GM19240 (cell line): ENCODE results near the gene AMACR.

Source experiments
- DNase-seq: peaks from one replicate; pipeline ENCODE4 v3.0.0; 2011; ENCODE audit warnings: low spot score; ENCODE audit not compliant: insufficient read length

Gene AMACR

DNA sequence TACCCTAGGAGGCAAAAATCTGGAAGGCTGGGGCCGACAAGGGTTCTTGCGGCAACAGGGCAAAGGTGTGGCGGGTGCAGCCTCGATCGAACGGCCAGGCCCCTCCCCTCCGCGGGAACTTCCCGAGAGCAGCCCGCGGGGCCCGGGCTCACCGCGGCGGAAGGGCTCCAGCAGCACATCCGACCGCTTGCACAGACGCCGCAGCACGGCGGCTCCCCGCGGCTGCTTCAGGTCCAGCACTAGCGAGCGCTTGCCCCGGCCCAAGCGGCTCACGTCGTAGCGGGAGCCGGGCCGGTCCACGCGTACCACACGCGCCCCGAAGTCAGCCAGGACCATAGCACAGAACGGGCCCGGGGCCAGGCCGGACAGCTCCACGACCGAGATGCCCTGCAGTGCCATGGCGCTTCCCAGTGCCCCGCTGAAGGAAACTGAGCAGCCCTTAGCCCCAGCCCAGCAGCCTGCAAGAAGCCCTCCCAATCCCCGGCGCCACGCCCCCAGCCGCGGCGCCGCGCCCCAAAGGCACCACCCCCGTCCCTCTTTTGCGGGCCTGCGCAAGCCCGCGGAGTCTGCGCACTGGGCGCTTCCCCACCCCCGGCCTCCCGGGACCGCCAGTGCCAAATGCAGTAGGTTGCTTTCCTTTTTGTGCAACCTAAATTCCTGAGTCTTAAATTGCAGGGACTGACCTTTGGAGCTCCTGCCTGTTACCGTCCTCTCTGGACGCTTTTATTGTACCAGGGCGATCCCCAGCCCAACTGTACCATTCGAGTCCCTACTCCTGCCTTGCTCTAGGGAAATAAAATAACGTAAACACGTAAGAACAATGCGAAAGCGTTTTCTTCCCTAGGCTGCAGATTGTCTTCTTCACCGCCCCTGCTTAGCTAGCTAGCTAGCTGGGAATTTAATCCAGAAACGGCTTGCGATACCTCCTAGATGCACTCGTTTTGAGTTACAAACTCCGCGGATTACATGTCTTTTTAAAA is at the start of gene AMACR:
AMACR (minus strand) TSS at position 430 of the 980 bp plus-strand sequence; CDS start at position 399, 31 bp downstream.
- peak; percentile 88 for DNase-seq

DNA sequence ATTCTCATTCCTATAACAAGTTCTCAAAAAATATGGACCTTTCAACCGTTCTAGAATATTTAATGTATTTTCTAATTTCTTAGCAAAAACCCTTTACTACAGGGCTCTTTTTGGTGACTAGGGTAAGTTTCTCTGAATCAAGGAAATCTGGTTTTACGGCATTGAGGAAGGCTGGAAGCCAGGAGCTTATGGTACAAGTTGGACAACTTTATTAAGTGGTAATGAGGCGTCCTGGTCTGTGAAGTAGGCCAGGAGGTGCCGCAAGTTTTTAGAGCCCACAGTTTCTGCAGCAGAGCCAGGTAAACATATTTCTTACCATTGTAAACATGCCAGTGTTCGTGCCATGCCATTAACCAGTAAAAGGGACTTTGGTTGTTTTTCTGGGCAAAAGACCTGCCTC is 49.7 kb upstream of the AMACR start:
- no peak for DNase-seq

DNA sequence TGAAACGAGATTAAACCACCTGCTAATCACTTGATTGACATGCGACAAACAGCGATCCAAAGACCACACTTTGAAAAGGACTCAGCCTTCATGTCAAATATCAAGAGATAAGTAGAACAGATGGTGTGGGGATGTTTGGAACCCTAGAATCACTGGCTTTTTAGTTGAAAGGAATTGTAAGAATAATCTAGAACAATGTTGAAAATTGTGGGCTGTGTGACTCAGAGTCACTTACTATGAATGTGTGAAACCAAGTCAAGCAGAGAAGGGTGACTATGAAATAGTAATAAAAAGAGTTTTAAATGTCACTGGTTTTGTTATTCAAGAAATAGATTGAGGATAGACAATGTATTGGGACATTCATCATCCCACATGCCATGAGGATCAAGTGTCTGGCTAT is 49.3 kb upstream of the AMACR start:
- no peak for DNase-seq

GRCh38 chr5:34055667-34056066 is 47.8 kb upstream of the AMACR start:
- DNase-seq = no peak

- DNase-seq = no peak
These were observed 46.5 kb upstream of the AMACR start for GRCh38 chr5:34054400-34054729.

- DNase-seq = no peak
These were observed 45.9 kb upstream of the AMACR start for GRCh38 chr5:34053571-34054399.

GRCh38 chr5:34053133-34053532 is 45.3 kb upstream of the AMACR start:
- DNase-seq = no peak

- DNase-seq = no peak
These were observed 43.6 kb upstream of the AMACR start for GRCh38 chr5:34051374-34051980.

- DNase-seq = no peak
These were observed 40.1 kb upstream of the AMACR start for GRCh38 chr5:34047774-34048572.

DNA sequence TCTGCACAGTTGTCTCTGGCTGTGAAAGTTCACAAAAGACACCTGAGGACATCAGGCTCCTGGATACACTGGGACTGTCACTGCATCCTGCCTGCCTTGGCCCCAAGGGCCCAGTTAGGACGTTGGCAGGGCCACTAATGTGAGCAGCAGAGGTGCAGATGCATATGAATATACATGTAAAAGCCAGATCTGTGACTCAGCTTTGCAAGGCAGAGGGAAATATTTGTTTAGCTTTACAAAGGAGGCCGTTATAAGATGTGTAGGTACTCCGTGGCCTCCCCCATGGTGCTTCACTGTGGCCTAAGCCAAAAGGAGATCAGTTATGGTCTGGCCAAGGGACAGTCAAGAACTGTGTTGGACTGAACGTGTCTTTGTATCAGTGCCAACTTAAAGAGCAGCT is 39.3 kb upstream of the AMACR start:
- no peak for DNase-seq

DNA sequence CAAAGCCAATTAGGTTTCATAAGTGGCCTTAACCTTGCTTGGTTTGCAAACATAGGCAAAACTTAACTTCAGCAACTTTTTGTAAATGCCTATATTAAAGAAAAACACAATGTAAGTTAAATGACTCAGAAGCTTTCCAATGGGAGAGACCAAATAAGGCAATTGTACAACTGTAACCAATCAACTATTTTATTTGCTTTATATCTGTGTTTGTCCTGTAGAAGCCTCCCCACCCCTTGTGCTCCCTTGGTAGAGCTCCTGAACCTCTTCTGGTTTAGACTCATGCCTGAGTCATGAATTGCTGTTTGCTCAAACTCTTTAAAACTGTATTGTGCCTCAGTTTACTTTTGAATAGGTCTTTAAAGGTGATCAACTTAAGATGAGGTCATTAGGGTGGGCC is 38.1 kb upstream of the AMACR start:
- DNase-seq = no peak

- DNase-seq = no peak
These were observed 37.2 kb upstream of the AMACR start for GRCh38 chr5:34045023-34045422.

GRCh38 chr5:34043099-34043876 is 35.4 kb upstream of the AMACR start, which contains the start of gene C1QTNF3:
C1QTNF3 (minus strand) TSS chr5:34043213; CDS start chr5:34043125, 88 bp downstream.
- DNase-seq = no peak

- DNase-seq = no peak
These were observed 34.5 kb upstream of the AMACR start for GRCh38 chr5:34042321-34042720.

GRCh38 chr5:34041247-34041972 is 33.6 kb upstream of the AMACR start:
- DNase-seq = no peak

GRCh38 chr5:34040472-34040871 is 32.6 kb upstream of the AMACR start:
- no peak for DNase-seq

DNA sequence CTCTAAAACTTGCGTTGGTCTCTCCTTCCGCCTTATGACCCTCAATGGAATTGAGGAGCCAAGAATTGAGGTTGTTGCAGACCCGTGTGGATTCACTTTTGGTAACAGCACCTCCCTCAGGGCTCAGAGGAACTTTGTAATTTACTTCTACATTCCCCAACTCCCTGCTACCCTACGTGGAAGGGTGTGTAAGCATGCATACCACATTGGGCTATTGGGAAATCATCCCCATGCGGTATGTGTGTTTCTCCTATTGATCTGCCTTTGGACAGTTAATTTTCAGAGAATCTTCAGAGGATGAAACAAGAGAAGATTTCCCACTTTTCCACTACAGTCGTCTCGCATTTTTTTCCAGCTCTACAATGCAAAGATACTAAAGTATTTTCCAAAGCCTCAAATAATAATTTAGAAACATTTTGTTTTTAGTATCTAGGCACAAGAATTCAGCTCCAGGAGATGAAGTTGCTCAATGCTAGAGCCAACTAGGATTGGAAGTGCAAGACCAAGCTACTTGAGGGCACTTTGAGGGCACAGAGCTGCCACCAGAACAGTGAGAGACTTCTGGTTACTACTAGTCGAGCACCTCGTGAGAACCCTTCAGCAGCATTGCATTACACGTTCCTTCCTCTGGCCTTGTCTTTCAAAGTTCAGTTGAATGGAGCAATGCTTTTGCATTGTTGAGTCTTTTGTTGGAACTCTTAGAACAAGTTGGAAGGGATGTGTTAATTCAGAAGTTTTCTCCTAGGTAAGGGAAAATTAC is 31.7 kb upstream of the AMACR start:
- DNase-seq = no peak

GRCh38 chr5:34038838-34039237 is 31.0 kb upstream of the AMACR start:
- DNase-seq = no peak

DNA sequence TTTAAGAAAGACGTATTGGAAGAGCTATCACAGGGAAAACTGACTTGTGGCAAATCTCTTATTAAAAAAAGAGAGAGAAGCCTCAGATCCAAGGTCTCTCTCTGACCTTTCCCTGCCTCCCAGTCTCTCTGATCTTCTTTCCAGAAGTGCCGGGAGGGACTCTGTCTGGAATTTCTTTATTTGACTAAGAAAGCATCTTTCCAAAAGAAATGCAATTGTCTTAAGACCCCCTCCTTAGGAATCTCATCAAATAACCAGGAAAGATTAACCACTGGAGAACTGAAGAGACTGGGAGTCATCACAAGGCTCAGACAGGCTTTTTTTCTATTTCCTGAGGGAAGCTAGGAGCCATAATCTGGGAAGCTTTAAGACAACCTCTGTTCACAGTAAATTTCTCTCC is 30.5 kb upstream of the AMACR start:
- no peak for DNase-seq
